GM21723 (cell line): Measurements from ENCODE around the gene ABHD11.
A peak's percentile ranks its signal among the peaks of the same experiment; 100 is the strongest.
"Not testable (repeated sequence)": the region's sequence is repeated elsewhere in the genome, so short reads cannot be mapped to it uniquely, and the experiment has no call there.

Experiments
- ATAC-seq: cut with Tn5 transposase; IDR thresholded peaks from one replicate; pipeline ENCODE4 v1.9.1; 2021; ENCODE audit warnings: mild to moderate bottlenecking, moderate library complexity; ENCODE audit not compliant: unreplicated experiment

ABHD11 gene, protein sequence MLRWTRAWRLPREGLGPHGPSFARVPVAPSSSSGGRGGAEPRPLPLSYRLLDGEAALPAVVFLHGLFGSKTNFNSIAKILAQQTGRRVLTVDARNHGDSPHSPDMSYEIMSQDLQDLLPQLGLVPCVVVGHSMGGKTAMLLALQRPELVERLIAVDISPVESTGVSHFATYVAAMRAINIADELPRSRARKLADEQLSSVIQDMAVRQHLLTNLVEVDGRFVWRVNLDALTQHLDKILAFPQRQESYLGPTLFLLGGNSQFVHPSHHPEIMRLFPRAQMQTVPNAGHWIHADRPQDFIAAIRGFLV

GRCh38 chr7:73738612-73739386 is at the start of gene ABHD11:
Gene ABHD11 (minus strand): TSS chr7:73738802. CDS start chr7:73738770, 32 bp downstream.
- peak; percentile 76 for ATAC-seq

DNA sequence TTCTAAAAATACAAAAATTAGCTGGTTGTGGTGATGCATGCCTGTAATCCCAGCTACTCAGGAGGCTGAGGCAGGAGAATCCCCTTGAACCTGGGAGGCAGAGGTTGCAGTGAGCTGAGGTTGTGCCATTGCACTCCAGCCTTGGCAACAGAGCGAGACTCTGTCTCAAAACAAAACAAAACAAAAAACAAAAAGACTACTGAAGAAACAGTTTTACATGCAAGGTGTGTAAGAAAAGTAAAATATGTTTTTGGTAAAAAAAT is 49.1 kb upstream of the ABHD11 start:
- not testable (repeated sequence) for ATAC-seq

GRCh38 chr7:73786588-73786987 is 48.0 kb upstream of the ABHD11 start:
- no peak for ATAC-seq

DNA sequence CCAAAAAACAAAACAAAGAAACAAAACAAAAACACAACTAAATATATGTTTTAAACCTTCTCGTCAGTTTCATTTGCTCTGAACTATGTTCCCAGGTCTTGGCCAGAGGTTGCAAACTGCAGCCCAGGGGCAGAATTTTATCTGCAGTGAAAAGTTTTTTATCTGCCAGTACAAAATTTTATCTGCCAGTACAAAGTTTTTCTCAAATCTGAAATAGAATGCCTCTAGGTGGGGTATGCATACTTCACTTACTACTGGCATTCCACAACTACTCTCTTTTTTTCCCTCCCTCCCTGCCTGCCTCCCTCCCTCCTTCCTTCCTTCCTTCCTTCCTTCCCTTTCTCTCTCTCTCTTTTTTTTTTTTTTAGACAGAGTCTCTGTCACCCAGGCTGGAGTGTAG is 40.9 kb upstream of the ABHD11 start:
- no peak for ATAC-seq

- no peak for ATAC-seq
These were observed 40.3 kb upstream of the ABHD11 start for GRCh38 chr7:73778801-73779389.

DNA sequence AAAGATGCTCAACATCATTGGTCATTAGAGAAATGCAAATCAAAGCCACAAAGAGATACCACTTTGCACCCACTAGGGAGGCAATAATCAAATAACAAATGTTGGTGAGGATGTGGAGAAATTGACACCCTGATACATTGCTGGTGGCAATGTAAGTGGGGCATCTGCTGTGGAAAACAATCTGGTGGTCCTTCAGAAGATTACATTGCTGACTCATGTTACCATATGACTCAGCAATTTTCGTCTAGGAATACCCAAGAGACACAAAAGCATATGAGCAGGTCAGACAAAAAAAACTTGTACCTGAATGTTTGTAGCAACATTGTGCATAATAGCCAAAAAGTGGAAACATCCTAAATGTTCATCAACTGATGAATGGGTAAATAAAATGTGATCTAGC is 36.3 kb upstream of the ABHD11 start:
- no peak for ATAC-seq

GRCh38 chr7:73773700-73774517 is 35.3 kb upstream of the ABHD11 start:
- ATAC-seq, result no peak

GRCh38 chr7:73770860-73771670 is 32.5 kb upstream of the ABHD11 start:
- no peak for ATAC-seq

DNA sequence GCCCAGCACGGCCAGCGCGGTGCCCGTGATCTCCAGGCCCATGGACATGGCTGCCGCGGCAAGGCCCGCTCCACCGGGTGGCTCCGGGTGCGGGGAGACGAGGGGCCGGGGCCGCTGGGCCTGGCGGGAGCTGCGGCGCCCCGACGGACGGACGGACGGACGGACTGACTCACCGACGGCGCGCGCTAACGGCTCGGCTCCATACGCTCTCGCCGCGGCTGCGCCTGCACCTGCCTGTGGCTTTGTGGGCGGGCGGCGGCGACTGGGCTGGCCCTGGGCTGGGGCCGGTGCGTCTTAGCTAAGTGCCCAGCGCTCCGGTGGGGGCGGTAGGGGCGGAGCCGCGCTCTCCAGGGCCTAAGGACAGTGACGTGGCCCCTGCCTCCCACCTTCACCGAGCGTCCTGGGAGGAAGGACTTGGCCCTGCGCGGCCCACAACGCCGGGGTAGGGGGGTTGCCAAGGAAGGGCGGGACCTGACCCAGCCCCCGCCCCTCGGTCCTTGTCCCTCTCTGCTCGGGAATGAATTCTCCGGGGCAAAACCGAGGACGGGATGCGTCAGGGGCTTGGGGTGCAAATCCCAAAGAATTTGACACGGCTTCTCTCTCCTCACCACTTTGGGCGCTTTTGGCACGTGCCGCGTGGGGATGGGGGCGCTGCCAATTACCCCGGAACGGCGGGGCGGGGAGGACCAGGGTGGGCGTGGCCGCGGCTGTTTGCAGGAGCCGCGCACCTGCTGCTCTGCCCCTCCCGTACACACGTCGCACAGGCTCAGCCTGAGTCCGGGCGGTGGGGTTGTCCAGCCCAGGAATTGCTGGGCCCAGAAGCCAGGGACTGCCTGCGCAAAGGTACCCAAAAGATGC is 31.6 kb upstream of the ABHD11 start, which contains the start of gene CLDN3:
Gene CLDN3 (minus strand): TSS at position 269 of the 858 bp plus-strand sequence. CDS start 221 bp downstream, at position 48.
- ATAC-seq, result no peak

DNA sequence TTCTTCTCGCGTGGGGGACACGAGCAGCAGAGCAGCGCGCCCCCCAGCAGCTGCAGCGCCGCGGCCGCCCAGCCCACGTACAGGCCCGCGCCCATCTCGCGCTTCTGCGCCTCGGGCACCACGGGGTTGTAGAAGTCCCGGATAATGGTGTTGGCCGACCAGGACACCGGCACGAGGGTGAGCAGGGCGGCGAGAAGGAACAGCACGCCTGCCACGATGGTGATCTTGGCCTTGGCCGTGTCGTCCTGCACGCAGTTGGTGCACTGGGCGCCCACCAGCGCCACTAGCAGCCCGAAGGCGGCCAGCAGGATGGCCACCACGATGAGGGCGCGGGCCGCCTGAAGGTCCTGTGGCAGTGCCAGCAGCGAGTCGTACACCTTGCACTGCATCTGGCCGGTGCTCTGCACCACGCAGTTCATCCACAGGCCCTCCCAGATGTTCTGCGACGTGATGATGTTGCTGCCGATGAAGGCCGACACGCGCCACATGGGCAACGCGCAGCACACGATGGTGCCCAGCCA is 30.9 kb upstream of the ABHD11 start:
- ATAC-seq, result no peak

GRCh38 chr7:73768641-73769480 is 30.3 kb upstream of the ABHD11 start:
- ATAC-seq, result no peak

GRCh38 chr7:73766556-73767229 is 28.1 kb upstream of the ABHD11 start:
- ATAC-seq, result no peak

- no peak for ATAC-seq
These were observed 24.0 kb upstream of the ABHD11 start for GRCh38 chr7:73762659-73762999.

- no peak for ATAC-seq
These were observed 23.5 kb upstream of the ABHD11 start for GRCh38 chr7:73761854-73762658.

GRCh38 chr7:73758581-73759138 is 20.1 kb upstream of the ABHD11 start:
- ATAC-seq, result no peak

GRCh38 chr7:73749931-73750776 is 11.6 kb upstream of the ABHD11 start:
- ATAC-seq, result no peak
